ENCODE measurements around the gene PGR.

The PGR gene

GRCh38 chr11:101008961-101009689, 120.5 kb downstream of the PGR start:
- DNase-seq = no peak

GRCh38 chr11:101003468-101003867, 126.1 kb downstream of the PGR start:
- no peak for DNase-seq

- DNase-seq = no peak
Measured at GRCh38 chr11:100999756-101000155, 129.9 kb downstream of the PGR start.

GRCh38 chr11:100994966-100995365, 134.6 kb downstream of the PGR start:
- no peak for DNase-seq

- DNase-seq = no peak
Measured at GRCh38 chr11:100991541-100991940, 138.1 kb downstream of the PGR start.

- no peak for DNase-seq
Measured at GRCh38 chr11:100990931-100991330, 138.7 kb downstream of the PGR start.

GRCh38 chr11:100984668-100985067, 144.9 kb downstream of the PGR start:
- no peak for DNase-seq

GRCh38 chr11:100981196-100981824, 148.3 kb downstream of the PGR start:
- DNase-seq = peak; percentile 20

GRCh38 chr11:100980156-100980555, 149.5 kb downstream of the PGR start:
- DNase-seq = no peak

All from NCI-H1417 treated with DMSO at 0.1 percent for 48 hours (cell line).